ENCODE data around the gene GIGYF1. TPM values are rescaled to one million over a fixed set of nuclear protein-coding genes. Genes with fewer than 3 reads are reported as not detected.

GIGYF1 gene
- total and polyA plus RNA-seq, 2 of the 13 experiments (the other 11 are each of a cell fraction or from before 2014, with no cell fraction given) = 7.6 to 16.1 TPM

GRCh38 chr7:100705753-100706671 lies 12.0 kb upstream of the GIGYF1 start, which contains the start of gene POP7 (continued):
- no peak for TF ChIP-seq ZBTB44 (CRISPR knock-in tag; IDR thresholded peaks at IDR 0.05)
- TF ChIP-seq TFDP2 (CRISPR knock-in tag; IDR thresholded peaks at IDR 0.05) = peak; percentile 97
- TF ChIP-seq ATAD3A (CRISPR knock-in tag; IDR thresholded peaks at IDR 0.05) = no peak
- peak; percentile 80 for TF ChIP-seq ZNF772 (CRISPR knock-in tag; IDR thresholded peaks at IDR 0.05)
- TF ChIP-seq ZNF546 (CRISPR knock-in tag; conservative IDR thresholded peaks at IDR 0.05) = peak; percentile 74; the same call in 1 of the 2 replicates
- no peak; the same call in 1 of the 2 replicates for TF ChIP-seq ZBTB21 (CRISPR knock-in tag; IDR thresholded peaks at IDR 0.05)
- TF ChIP-seq THRA (CRISPR knock-in tag; IDR thresholded peaks at IDR 0.05; ENCODE audit: borderline replicate concordance) = no peak; the same call in 1 of the 2 replicates
- peak; percentile 92 for TF ChIP-seq HDAC1 (CRISPR knock-in tag; IDR thresholded peaks at IDR 0.05)
- peak; percentile 79; the same call in 1 of the 2 replicates for TF ChIP-seq KDM5A (IDR thresholded peaks at IDR 0.05; ENCODE audit: borderline replicate concordance, low read length)
- TF ChIP-seq BHLHE40 (IDR thresholded peaks at IDR 0.05; ENCODE audit: low read length) = peak; percentile 42
- no peak for TF ChIP-seq ZSCAN22 (CRISPR knock-in tag; IDR thresholded peaks at IDR 0.05)
- peak; percentile 29; the same call in 1 of the 2 replicates for TF ChIP-seq KMT2B (CRISPR knock-in tag; IDR thresholded peaks at IDR 0.05)
- TF ChIP-seq STAG1 (CRISPR knock-in tag; IDR thresholded peaks at IDR 0.05) = no peak
- no peak; the same call in 1 of the 2 replicates for TF ChIP-seq BRD4 (CRISPR knock-in tag; IDR thresholded peaks at IDR 0.05)
- no peak; the same call in 1 of the 2 replicates for TF ChIP-seq IRF9 (CRISPR knock-in tag; IDR thresholded peaks at IDR 0.05; ENCODE audit: borderline replicate concordance)
- no peak for TF ChIP-seq NBN (conservative IDR thresholded peaks at IDR 0.05)
- peak; percentile 72; the same call in 1 of the 2 replicates for TF ChIP-seq ZSCAN21 (CRISPR knock-in tag; IDR thresholded peaks at IDR 0.05; ENCODE audit: borderline replicate concordance)
- no peak for TF ChIP-seq ZNF33A (CRISPR knock-in tag; IDR thresholded peaks at IDR 0.05; ENCODE audit: borderline replicate concordance)
- no peak for TF ChIP-seq PRDM15 (CRISPR knock-in tag; IDR thresholded peaks at IDR 0.05)
- no peak for TF ChIP-seq CENPX (CRISPR knock-in tag; IDR thresholded peaks at IDR 0.05)

Measured in HepG2 (cell line).